Adrenal gland (tissue), 12 donors: ENCODE measurements around the gene RHOU. TPM values are rescaled to one million over a fixed set of nuclear protein-coding genes. Genes with fewer than 3 reads are reported as not detected.

Experiments used
- DNase-seq, 7 donors: peaks; one replicate each; pipeline ENCODE4 v3.0.0-alpha.2; 2019 to 2020
- H3K27ac ChIP-seq, 5 donors: fragments of 200-600 bp; sonication (generic) in 4 of 5; 1 replicate in 3 of 5; 2 replicates in 2 of 5; pipeline versions ENCODE4 v1.5.1 to v1.8.0; 2016 to 2020; ENCODE audit warnings: mild to moderate bottlenecking in 1 of 5
- H3K27me3 ChIP-seq: fragments of 200-600 bp; 2 replicates; pipeline ENCODE4 v1.8.0; 2021
- H3K36me3 ChIP-seq, 2 donors: fragments of 200-600 bp; replicated peaks in 1 of 2; 1 replicate in 1 of 2; 2 replicates in 1 of 2; pipeline versions ENCODE4 v1.5.1 to v1.8.0; 2018 to 2022
- H3K4me1 ChIP-seq, 2 donors: fragments of 200-600 bp; replicated peaks in 1 of 2; 1 replicate in 1 of 2; 2 replicates in 1 of 2; pipeline versions ENCODE4 v1.5.1 to v1.8.0; 2018 to 2021
- H3K4me3 ChIP-seq, 4 donors: fragments of 200-600 bp; sonication (generic) in 3 of 4; one replicate each; pipeline ENCODE4 v1.5.1; 2016 to 2018
- H3K9me3 ChIP-seq, 3 donors: fragments of 200-600 bp; sonication (generic) in 1 of 3; replicated peaks in 1 of 3; 1 replicate in 2 of 3; 2 replicates in 1 of 3; pipeline versions ENCODE4 v1.5.1 to v1.8.0; 2016 to 2021
- CTCF ChIP-seq, 6 experiments: fragments of 450-650 bp in 4 of 6; fragments of 200-600 bp in 2 of 6; sonication (generic) in 1 of 6; IDR thresholded peaks; 1 replicate in 5 of 6; 2 replicates in 1 of 6; pipeline versions ENCODE4 v1.5.1 to v1.8.0; 2016 to 2021; ENCODE audit warnings: antibody characterized with exemption in 6 of 6, mild to moderate bottlenecking in 2 of 6, moderate library complexity in 1 of 6
- POLR2A ChIP-seq, 2 donors: fragments of 450-650 bp; IDR thresholded peaks; one replicate each; pipeline ENCODE4 v1.6.1; 2017; ENCODE audit warnings: antibody characterized with exemption in 2 of 2, mild to moderate bottlenecking in 2 of 2, moderate library complexity in 1 of 2
- WGBS, 4 donors: extraction: QIAGEN DNeasy Blood & Tissue Kit in 2 of 4; methylation state at CpG; one replicate each; pipeline versions ENCODE4 v1.1.5 to v1.1.7; 2013 to 2017; 5-methylcytosine and 5-hydroxymethylcytosine counted together
- intact Hi-C, 2 donors: fragments of 100-400 bp; cut with DNase I; formaldehyde crosslinking; loops; one replicate each; pipeline versions ENCODE4 v1.14.1 to v1.15.0; 2022 to 2023
- polyA plus RNA-seq, 3 donors: library from polyadenylated mRNA; stranded (reverse); fragments of 200-250 nt in 2 of 3; fragments of 350-450 nt in 1 of 3; fragmentation: Illumina TruSeq in 1 of 3; extraction: RNeasy Lipid Tissue Mini Kit (QIAGEN cat#74804) in 1 of 3; gene quantifications; one replicate each; pipeline ENCODE4 v1.2.3, GENCODE V29; 2013 to 2014
- total RNA-seq, 9 donors: library from RNA; depleted of rRNA in 4 of 9; stranded (reverse); fragments of >200 nt in 4 of 9; fragments of 120-200 nt in 1 of 9; fragmentation: NEBNext Ultra II Directional in 1 of 9; extraction: Animal tissue kit (Norgen Biotek cat#: 25700) in 1 of 9; gene quantifications; one replicate each; pipeline versions ENCODE4 v1.1.0 to v1.2.4, GENCODE V29; 2013 to 2023
- donor health status: healthy with polysubstance abuse.
- donor health status: Bipolar disorder and iron deficiency.
- donor health status: DM: yes; HTN: yes; CAD: no.
- donor health status: DM: no; HTN: no; CAD: no.
- donor health status: DM: no; HTN: no; CAD: no.
- donor health status: DM: yes; HTN: yes; CAD: no.

The RHOU gene
- total and polyA plus RNA-seq, 12 donors: 6.1 to 35.1 (median 13.7) TPM

- no peak overlapping the region for H3K4me3 ChIP-seq
- DNase-seq: no peak
- intact Hi-C loops: no loop called here
These were observed 56.5 kb downstream of the RHOU start for GRCh38 chr1:228791791-228792190.

GRCh38 chr1:228792601-228793000 lies 57.3 kb downstream of the RHOU start:
- H3K9me3 ChIP-seq: no peaks in the 10 kb centered on the region
- no peak overlapping the region for H3K27ac ChIP-seq
- WGBS, 4 donors: 95 to 99% (median 96%) methylated on average over 3 of the region's 3 CpGs
- no peaks in the 10 kb centered on the region for H3K4me1 ChIP-seq
- no peaks in the 10 kb centered on the region for H3K27me3 ChIP-seq
- intact Hi-C loops: no loop called here
- H3K4me3 ChIP-seq: no peak overlapping the region
- no peak for DNase-seq
- H3K36me3 ChIP-seq: no peaks in the 10 kb centered on the region
- TF ChIP-seq CTCF (IDR thresholded peaks at IDR 0.05) (no peak), POLR2A (IDR thresholded peaks at IDR 0.05) (no peak)

More at GRCh38 chr1:228791791-228792190, 56.5 kb downstream of the RHOU start:
- Histone ChIP-seq H3K36me3 (no peaks in the 10 kb centered on the region), H3K4me1 (no peaks in the 10 kb centered on the region), H3K27ac (no peak overlapping the region), H3K9me3 (no peaks in the 10 kb centered on the region), H3K27me3 (no peaks in the 10 kb centered on the region)
- TF ChIP-seq POLR2A (IDR thresholded peaks at IDR 0.05) (no peak), CTCF (IDR thresholded peaks at IDR 0.05) (no peak)
- 89 to 97% (median 95%) methylated on average over 3 of the region's 3 CpGs for WGBS, 4 donors

- Histone ChIP-seq H3K36me3 (no peaks in the 10 kb centered on the region), H3K27ac (no peak overlapping the region), H3K27me3 (no peaks in the 10 kb centered on the region), H3K9me3 (no peaks in the 10 kb centered on the region), H3K4me3 (no peak overlapping the region), H3K4me1 (no peaks in the 10 kb centered on the region)
- no peak for TF ChIP-seq CTCF (IDR thresholded peaks at IDR 0.05)
- no peak for TF ChIP-seq POLR2A (IDR thresholded peaks at IDR 0.05)
- no peak for DNase-seq
- 84 to 100% (median 89%) methylated on average over 1 to 2 of the region's 2 CpGs for WGBS, 4 donors
- intact Hi-C loops: no loop called here
These were observed 57.8 kb downstream of the RHOU start for GRCh38 chr1:228793032-228793431.

GRCh38 chr1:228794173-228794572 lies 58.9 kb downstream of the RHOU start:
- 84 to 97% (median 89%) methylated on average over 1 of the region's 1 CpG for WGBS, 4 donors
- Histone ChIP-seq H3K4me3 (no peak overlapping the region), H3K36me3 (no peaks in the 10 kb centered on the region), H3K27ac (no peak overlapping the region), H3K27me3 (no peaks in the 10 kb centered on the region), H3K4me1 (no peaks in the 10 kb centered on the region), H3K9me3 (no peaks in the 10 kb centered on the region)
- intact Hi-C loops: no loop called here
- TF ChIP-seq POLR2A (IDR thresholded peaks at IDR 0.05): no peak
- TF ChIP-seq CTCF (IDR thresholded peaks at IDR 0.05): no peak
- no peak for DNase-seq
